CD14-positive monocyte (primary cell): Measurements from ENCODE around the gene SKA3. TPM values are rescaled to one million over a fixed set of nuclear protein-coding genes. Genes with fewer than 3 reads are reported as not detected.

ENCODE experiments used
- DNase-seq, 3 donors: peaks; one replicate each; pipeline ENCODE4 v3.0.0-alpha.2; 2011 to 2022
- H2AFZ ChIP-seq: 2 replicates; pipeline ENCODE4 v1.6.0; 2012; ENCODE audit warnings: mild to moderate bottlenecking, low read depth, low read length, inconsistent platforms; ENCODE audit not compliant: insufficient read depth, poor library complexity, severe bottlenecking
- H3K27ac ChIP-seq, 2 donors: 1 replicate in 1 of 2; 2 replicates in 1 of 2; pipeline ENCODE4 v1.5.1; 2012 to 2013; ENCODE audit warnings: low read length in 2 of 2, control low read depth in 1 of 2, inconsistent platforms in 1 of 2, low read depth in 1 of 2, mild to moderate bottlenecking in 1 of 2
- H3K27me3 ChIP-seq, 2 donors: one replicate each; pipeline versions ENCODE4 v1.6.0 to v1.6.1; 2011 to 2013; ENCODE audit warnings: low read length in 2 of 2; ENCODE audit not compliant: control insufficient read depth in 2 of 2, insufficient read depth in 2 of 2
- H3K36me3 ChIP-seq, 2 donors: replicated peaks in 1 of 2; 1 replicate in 1 of 2; 2 replicates in 1 of 2; pipeline versions ENCODE4 v1.5.1 to v1.6.1; 2012 to 2013; ENCODE audit warnings: low read length in 2 of 2, control low read depth in 1 of 2, inconsistent platforms in 1 of 2, mild to moderate bottlenecking in 1 of 2; ENCODE audit not compliant: insufficient read depth in 2 of 2, control insufficient read depth in 1 of 2
- H3K4me1 ChIP-seq, 2 donors: 1 replicate in 1 of 2; 2 replicates in 1 of 2; pipeline versions ENCODE4 v1.5.1 to v1.6.1; 2012 to 2013; ENCODE audit warnings: low read length in 2 of 2, control low read depth in 1 of 2, inconsistent platforms in 1 of 2, mild to moderate bottlenecking in 1 of 2, moderate library complexity in 1 of 2; ENCODE audit not compliant: insufficient read depth in 2 of 2, control insufficient read depth in 1 of 2
- H3K4me2 ChIP-seq: replicated peaks from 2 replicates; pipeline ENCODE3; 2012; ENCODE audit warnings: low read length, moderate library complexity, mild to moderate bottlenecking; ENCODE audit not compliant: poor library complexity, severe bottlenecking; ENCODE audit errors: extremely low read depth
- H3K4me3 ChIP-seq, 3 experiments: fragments of 200-600 bp in 1 of 3; sonication (generic) in 1 of 3; replicated peaks in 1 of 3; 1 replicate in 2 of 3; 2 replicates in 1 of 3; pipeline ENCODE4 v1.5.1; 2011 to 2013; ENCODE audit warnings: low read length in 3 of 3, mild to moderate bottlenecking in 3 of 3, control low read depth in 2 of 3, low read depth in 2 of 3, inconsistent platforms in 1 of 3, moderate library complexity in 1 of 3
- H3K79me2 ChIP-seq: 2 replicates; pipeline ENCODE4 v1.6.0; 2012; ENCODE audit warnings: mild to moderate bottlenecking, control low read depth, inconsistent platforms, low read length, moderate library complexity; ENCODE audit not compliant: insufficient read depth
- H3K9ac ChIP-seq: 2 replicates; pipeline ENCODE4 v1.6.0; 2017; ENCODE audit warnings: low read length, mild to moderate bottlenecking; ENCODE audit not compliant: insufficient read depth, poor library complexity, severe bottlenecking
- H3K9me3 ChIP-seq, 2 donors: replicated peaks in 1 of 2; 1 replicate in 1 of 2; 2 replicates in 1 of 2; pipeline versions ENCODE4 v1.5.1 to v1.6.1; 2012 to 2013; ENCODE audit warnings: low read length in 2 of 2, control low read depth in 1 of 2; ENCODE audit not compliant: control insufficient read depth in 1 of 2, insufficient read depth in 1 of 2
- H4K20me1 ChIP-seq: 2 replicates; pipeline ENCODE4 v1.6.0; 2012; ENCODE audit warnings: mild to moderate bottlenecking, low read length, control low read depth, moderate library complexity; ENCODE audit not compliant: insufficient read depth
- H3K27ac Mint-ChIP-seq, 7 donors: one replicate each; pipeline ENCODE4 v1.8.0; 2020; ENCODE audit warnings: mild to moderate bottlenecking in 7 of 7, mixed read lengths in 7 of 7, moderate library complexity in 6 of 7, inconsistent platforms in 2 of 7
- H3K27me3 Mint-ChIP-seq, 3 donors: one replicate each; pipeline ENCODE4 v1.8.0; 2021 to 2022; ENCODE audit warnings: low read depth in 3 of 3, mild to moderate bottlenecking in 3 of 3, mixed read lengths in 3 of 3, moderate library complexity in 3 of 3, inconsistent platforms in 1 of 3
- H3K36me3 Mint-ChIP-seq, 2 donors: one replicate each; pipeline ENCODE4 v1.8.0; 2020; ENCODE audit warnings: mixed read lengths in 2 of 2, inconsistent platforms in 1 of 2, mild to moderate bottlenecking in 1 of 2
- H3K4me1 Mint-ChIP-seq: one replicate; pipeline ENCODE4 v1.8.0; 2020; ENCODE audit warnings: mild to moderate bottlenecking, mixed read lengths
- H3K4me3 Mint-ChIP-seq, 2 donors: one replicate each; pipeline ENCODE4 v1.8.0; 2020; ENCODE audit warnings: mild to moderate bottlenecking in 2 of 2, mixed read lengths in 2 of 2, moderate library complexity in 1 of 2
- H3K9me3 Mint-ChIP-seq, 7 donors: one replicate each; pipeline ENCODE4 v1.8.0; 2020 to 2022; ENCODE audit warnings: mixed read lengths in 7 of 7, mild to moderate bottlenecking in 6 of 7, moderate library complexity in 6 of 7, inconsistent platforms in 2 of 7
- WGBS: methylation state at CpG from one replicate; pipeline ENCODE4 v1.1.5; 2013; ENCODE audit warnings: missing lambda C conversion rate; ENCODE audit not compliant: insufficient coverage; 5-methylcytosine and 5-hydroxymethylcytosine counted together
- intact Hi-C, 2 donors: fragments of 100-400 bp; cut with micrococcal nuclease; formaldehyde crosslinking; loops; one replicate each; pipeline versions ENCODE4 v1.15.0 to v1.15.1; 2023
- polyA plus RNA-seq, 3 donors: library from polyadenylated mRNA; depleted of rRNA in 1 of 3; unstranded in 2 of 3; stranded (reverse) in 1 of 3; fragments of 300-500 nt in 2 of 3; fragments of >200 nt in 1 of 3; fragmentation: Illumina TruSeq in 2 of 3; gene quantifications; 1 replicate in 2 of 3; 2 replicates in 1 of 3; pipeline ENCODE4 v1.2.3, GENCODE V29; 2012 to 2021
- TF ChIP-seq, protein P1 (sequence below): fragments of 200-600 bp; IDR thresholded peaks from one replicate; pipeline ENCODE4 v1.8.0; 2022; ENCODE audit warnings: antibody characterized with exemption, mild to moderate bottlenecking

Gene SKA3
- polyA plus RNA-seq, 3 donors, result 0.12 to 2.5 (median 0.49) TPM

DNA sequence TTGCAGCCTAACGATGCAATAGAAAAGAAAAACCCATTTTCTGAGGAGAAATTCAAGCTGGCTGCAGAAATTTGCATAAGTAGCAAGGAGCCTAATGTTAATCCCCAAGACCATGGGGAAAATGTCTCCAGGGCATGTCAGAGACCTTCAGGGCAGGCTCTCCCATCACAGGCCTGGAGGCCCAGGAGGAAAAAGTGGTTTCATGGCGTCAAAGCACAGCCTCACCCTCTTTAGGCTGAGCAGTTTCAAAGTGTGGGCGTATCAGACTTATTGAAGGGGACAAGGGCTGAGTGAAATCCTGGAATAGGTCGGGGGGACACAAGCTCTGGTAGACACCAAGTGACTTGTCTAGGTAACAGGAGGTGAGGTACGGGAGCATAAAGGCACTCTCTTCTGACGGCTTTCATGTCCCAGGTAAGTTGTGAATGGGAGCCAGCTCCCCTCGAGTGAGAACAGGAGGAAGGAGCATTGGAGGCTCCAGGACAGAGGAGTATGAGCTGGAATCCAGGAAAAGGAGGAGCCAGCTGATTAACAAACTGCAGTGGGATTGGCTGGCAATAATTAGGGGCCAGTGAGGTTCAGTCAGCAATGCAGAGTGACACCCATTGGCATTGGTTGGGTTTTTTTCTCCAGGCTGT is 35.9 kb upstream of the SKA3 start:
- H3K27me3 ChIP-seq, result no peaks in the 10 kb centered on the region
- H3K27ac ChIP-seq, result no peak overlapping the region
- TF ChIP-seq, protein P1, sequence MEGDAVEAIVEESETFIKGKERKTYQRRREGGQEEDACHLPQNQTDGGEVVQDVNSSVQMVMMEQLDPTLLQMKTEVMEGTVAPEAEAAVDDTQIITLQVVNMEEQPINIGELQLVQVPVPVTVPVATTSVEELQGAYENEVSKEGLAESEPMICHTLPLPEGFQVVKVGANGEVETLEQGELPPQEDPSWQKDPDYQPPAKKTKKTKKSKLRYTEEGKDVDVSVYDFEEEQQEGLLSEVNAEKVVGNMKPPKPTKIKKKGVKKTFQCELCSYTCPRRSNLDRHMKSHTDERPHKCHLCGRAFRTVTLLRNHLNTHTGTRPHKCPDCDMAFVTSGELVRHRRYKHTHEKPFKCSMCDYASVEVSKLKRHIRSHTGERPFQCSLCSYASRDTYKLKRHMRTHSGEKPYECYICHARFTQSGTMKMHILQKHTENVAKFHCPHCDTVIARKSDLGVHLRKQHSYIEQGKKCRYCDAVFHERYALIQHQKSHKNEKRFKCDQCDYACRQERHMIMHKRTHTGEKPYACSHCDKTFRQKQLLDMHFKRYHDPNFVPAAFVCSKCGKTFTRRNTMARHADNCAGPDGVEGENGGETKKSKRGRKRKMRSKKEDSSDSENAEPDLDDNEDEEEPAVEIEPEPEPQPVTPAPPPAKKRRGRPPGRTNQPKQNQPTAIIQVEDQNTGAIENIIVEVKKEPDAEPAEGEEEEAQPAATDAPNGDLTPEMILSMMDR, result no peak
- no peak for DNase-seq
- Mint-ChIP-seq H3K27me3 (peaks cover 0 to 2% (median 0%) of the 10 kb centered on the region in 3 donors), H3K4me3 (no peak overlapping the region), H3K36me3 (no peaks in the 10 kb centered on the region), H3K4me1 (peaks cover 2% of the 10 kb centered on the region), H3K9me3 (peaks cover 7 to 18% (median 13%) of the 10 kb centered on the region in 7 donors), H3K27ac (no peak overlapping the region)
- H3K4me1 ChIP-seq, result no peaks in the 10 kb centered on the region
- intact Hi-C loops, result no loop called here
- no peak overlapping the region for H3K9ac ChIP-seq
- no peaks in the 10 kb centered on the region for H4K20me1 ChIP-seq
- 91% methylated on average over 5 of the region's 7 CpGs for WGBS
- H3K79me2 ChIP-seq, result no peaks in the 10 kb centered on the region
- no peak overlapping the region for H2AFZ ChIP-seq
- peaks cover 0 to 8% of the 10 kb centered on the region in 2 donors for H3K9me3 ChIP-seq
- H3K36me3 ChIP-seq, result no peaks in the 10 kb centered on the region
- no peak overlapping the region for H3K4me2 ChIP-seq
- H3K4me3 ChIP-seq, result no peak overlapping the region

DNA sequence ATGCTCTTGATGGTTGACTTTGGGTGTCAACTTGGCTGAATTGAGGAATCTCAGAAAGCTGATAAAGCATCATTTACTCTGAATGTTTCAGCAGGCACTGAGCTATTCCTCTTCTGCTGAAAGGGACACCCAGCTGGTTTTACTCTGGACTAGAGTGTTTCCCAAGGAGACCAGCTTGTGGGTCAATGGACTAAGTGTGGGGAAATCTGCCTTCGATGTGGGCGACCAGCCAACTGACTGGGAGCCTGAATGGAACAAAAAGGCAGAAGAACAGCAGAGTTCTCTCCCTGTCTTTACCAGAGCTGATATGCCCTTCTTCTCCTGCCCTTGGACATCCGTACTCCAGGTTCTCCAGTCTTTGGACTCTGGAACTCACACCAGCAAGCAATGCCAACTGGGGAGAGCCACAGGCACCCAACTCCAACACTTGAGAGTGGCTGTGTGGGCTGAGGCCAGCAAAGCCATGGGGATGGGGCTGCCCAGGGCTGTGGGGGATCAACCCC is 32.4 kb upstream of the SKA3 start:
- Mint-ChIP-seq H3K9me3 (peaks cover 7 to 20% (median 13%) of the 10 kb centered on the region in 7 donors), H3K4me1 (no peaks in the 10 kb centered on the region), H3K36me3 (no peaks in the 10 kb centered on the region), H3K27ac (no peak overlapping the region), H3K4me3 (no peak overlapping the region), H3K27me3 (peaks cover 0 to 2% (median 0%) of the 10 kb centered on the region in 3 donors)
- TF ChIP-seq, protein P1, result no peak
- Histone ChIP-seq H3K9me3 (peaks cover 0 to 8% of the 10 kb centered on the region in 2 donors), H3K4me3 (no peak overlapping the region), H2AFZ (no peak overlapping the region), H3K9ac (no peak overlapping the region), H3K27me3 (no peaks in the 10 kb centered on the region), H3K36me3 (no peaks in the 10 kb centered on the region), H3K27ac (no peak overlapping the region), H3K4me2 (no peak overlapping the region), H3K4me1 (no peaks in the 10 kb centered on the region), H4K20me1 (no peaks in the 10 kb centered on the region), H3K79me2 (no peaks in the 10 kb centered on the region)
- 92% methylated on average over 2 of the region's 3 CpGs for WGBS
- no peak for DNase-seq
- intact Hi-C loops, result no loop called here
